Measurements from ENCODE around the gene BTBD2.

DNA sequence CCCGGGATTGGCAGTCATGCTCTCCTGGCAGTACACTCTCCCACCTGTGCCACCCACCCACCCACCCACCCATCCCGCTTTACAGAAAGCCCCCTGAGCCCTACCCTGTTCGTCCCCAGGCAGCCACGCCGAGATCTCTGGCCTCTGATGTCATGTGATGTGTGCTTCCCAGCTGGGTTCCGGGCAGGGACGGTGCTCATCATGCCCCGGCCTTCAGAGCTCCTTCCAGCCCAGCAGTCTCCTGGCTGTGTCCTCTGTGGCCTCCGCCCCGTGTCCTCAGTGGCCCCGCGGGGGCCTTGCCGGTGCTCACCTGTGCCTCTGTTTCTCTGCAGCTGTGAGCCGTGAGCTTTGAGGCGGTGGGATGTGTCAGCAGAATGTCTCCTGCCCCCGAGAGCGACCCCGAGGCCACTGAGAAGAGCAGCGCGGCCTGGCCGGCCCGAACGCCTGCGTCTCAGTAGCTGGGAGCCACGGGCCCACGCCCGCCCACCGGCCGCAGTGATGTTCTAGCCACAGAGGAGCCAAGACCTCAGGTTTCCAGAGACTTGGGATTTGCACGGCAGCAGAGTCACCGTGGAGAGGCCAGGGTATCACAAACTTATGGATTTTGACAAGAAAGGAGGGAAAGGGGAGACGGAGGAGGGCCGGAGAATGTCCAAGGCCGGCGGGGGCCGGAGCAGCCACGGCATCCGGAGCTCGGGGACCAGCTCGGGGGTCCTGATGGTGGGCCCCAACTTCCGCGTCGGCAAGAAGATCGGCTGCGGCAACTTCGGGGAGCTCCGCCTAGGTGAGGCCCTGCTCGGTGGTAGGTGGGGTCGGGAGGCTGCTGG lies 46.1 kb downstream of the BTBD2 start:
- TF ChIP-seq, protein P1, sequence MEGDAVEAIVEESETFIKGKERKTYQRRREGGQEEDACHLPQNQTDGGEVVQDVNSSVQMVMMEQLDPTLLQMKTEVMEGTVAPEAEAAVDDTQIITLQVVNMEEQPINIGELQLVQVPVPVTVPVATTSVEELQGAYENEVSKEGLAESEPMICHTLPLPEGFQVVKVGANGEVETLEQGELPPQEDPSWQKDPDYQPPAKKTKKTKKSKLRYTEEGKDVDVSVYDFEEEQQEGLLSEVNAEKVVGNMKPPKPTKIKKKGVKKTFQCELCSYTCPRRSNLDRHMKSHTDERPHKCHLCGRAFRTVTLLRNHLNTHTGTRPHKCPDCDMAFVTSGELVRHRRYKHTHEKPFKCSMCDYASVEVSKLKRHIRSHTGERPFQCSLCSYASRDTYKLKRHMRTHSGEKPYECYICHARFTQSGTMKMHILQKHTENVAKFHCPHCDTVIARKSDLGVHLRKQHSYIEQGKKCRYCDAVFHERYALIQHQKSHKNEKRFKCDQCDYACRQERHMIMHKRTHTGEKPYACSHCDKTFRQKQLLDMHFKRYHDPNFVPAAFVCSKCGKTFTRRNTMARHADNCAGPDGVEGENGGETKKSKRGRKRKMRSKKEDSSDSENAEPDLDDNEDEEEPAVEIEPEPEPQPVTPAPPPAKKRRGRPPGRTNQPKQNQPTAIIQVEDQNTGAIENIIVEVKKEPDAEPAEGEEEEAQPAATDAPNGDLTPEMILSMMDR (CRISPR knock-in tag; IDR thresholded peaks at IDR 0.05) = no peak
- no peak for TF ChIP-seq ADNP (CRISPR knock-in tag; IDR thresholded peaks at IDR 0.05)
- no peak for TF ChIP-seq POLR2A (IDR thresholded peaks at IDR 0.05; ENCODE audit: insufficient read depth in 1 of 2, low read depth in 2 of 2, low read length in 2 of 2)
- TF ChIP-seq PAX8 (CRISPR knock-in tag; IDR thresholded peaks at IDR 0.05; ENCODE audit: borderline replicate concordance) = no peak
- TF ChIP-seq TCF7 (IDR thresholded peaks at IDR 0.05; ENCODE audit: low read depth) = no peak
- TF ChIP-seq, protein P2, sequence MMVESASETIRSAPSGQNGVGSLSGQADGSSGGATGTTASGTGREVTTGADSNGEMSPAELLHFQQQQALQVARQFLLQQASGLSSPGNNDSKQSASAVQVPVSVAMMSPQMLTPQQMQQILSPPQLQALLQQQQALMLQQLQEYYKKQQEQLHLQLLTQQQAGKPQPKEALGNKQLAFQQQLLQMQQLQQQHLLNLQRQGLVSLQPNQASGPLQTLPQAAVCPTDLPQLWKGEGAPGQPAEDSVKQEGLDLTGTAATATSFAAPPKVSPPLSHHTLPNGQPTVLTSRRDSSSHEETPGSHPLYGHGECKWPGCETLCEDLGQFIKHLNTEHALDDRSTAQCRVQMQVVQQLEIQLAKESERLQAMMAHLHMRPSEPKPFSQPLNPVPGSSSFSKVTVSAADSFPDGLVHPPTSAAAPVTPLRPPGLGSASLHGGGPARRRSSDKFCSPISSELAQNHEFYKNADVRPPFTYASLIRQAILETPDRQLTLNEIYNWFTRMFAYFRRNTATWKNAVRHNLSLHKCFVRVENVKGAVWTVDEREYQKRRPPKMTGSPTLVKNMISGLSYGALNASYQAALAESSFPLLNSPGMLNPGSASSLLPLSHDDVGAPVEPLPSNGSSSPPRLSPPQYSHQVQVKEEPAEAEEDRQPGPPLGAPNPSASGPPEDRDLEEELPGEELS (CRISPR knock-in tag; IDR thresholded peaks at IDR 0.05) = no peak

All from HepG2 (cell line).